ENCODE measurements around the gene ATXN7.

ATXN7 gene

DNA sequence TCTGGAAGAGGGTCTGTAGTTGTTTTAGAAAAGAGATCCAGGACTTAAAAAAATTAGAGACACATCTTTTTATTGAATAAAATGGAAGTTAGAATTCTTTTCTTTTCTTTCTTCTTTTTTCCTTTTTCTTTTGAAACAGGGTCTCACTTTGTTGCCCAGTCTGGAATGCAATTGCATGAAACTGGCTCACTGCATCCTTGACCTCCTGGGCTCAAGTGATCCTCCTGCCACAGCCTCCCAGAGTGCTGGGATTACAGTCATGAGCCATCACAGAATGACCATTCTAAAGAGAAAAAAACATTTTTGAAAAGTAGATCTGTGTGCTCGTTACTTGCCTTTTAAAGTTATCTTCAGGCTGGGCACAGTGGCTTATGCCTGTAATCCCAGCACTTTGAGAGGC, 3.6 kb downstream of the ATXN7 start:
- no peak for DNase-seq

DNA sequence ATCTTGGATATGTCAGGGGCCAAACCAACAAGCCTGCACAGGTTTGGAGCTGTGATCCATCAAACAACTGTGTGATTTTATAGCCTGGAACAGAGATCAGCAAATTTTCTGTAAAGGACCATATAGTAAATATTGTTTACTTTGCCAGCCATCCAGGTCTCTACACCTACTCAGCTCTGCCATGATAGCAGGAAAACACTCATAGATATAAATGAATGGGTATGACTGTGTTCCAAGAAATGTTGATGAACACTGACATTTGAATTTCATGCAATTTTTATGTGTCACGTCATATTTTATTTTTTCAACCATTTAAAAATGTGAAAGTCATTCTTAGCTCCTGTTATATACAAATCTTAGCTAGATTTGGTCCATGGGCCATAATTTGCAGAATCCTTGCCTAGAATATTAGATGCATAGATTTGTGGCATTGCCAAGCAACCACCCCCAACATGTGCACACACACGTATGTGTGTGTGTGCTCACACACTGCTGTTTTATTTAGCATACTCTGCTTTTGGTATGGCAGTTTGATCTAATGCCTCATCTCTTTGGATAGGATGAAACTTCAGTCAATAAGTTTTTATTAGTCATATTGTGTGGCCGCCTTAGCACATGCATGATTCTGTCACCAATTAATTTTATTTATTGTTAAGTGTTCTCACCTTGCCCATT, 6.4 kb downstream of the ATXN7 start:
- no peak for DNase-seq

DNA sequence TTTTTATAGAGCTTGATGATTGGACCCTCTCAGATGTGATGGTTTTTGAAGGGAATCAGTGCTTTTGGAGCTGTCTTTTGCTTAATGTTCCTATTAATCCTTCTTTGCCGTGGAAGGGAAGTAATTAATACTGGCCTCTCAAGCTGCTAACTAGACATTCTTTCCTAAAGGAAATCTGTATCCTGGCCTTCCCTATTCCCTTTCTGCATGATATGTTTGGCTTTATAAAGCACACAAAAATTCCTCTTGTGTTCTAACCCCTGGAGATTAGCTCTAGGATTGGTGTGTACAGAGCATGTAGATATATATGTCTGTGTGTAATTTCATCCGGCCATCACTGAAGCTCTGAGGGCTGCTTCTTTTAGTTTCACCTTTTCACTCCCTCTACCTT, 6.9 kb downstream of the ATXN7 start:
- no peak for DNase-seq

DNA sequence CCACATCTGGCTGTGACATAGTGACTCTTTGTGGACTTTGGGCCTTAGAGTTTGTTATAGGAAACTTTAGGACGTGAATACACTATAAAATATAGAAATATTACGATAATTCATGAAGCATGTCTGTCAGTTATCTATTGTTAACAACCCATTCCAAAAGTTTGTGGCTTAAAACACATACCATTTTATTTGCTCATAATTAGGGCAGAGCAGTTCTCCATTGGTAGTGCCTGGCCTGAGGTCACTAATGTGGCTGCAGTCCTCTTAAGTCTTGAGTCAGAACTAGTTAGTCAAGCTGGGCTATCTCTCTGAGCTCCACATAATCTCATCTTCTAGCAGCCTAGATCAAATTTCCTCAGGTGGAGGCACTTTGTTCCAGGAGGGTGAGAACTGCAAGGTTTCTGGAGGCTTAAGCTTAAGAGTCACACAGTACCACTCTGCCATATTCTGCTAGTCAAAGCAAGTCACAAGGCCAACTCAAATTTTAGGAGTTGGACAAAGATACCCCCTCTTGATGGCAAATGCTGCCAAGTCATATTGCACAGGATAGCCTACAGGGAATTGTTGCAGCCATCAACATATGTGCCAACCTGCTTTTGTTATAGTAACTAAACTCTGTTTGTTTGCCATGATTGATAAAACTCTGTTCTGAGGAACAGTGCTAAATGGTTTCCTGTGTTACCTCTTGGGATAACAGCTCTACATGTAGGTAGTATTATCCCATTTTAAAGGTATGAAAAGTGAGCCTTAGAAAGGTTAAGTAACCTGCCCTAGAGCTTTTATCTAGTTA, 8.7 kb downstream of the ATXN7 start:
- DNase-seq: no peak

DNA sequence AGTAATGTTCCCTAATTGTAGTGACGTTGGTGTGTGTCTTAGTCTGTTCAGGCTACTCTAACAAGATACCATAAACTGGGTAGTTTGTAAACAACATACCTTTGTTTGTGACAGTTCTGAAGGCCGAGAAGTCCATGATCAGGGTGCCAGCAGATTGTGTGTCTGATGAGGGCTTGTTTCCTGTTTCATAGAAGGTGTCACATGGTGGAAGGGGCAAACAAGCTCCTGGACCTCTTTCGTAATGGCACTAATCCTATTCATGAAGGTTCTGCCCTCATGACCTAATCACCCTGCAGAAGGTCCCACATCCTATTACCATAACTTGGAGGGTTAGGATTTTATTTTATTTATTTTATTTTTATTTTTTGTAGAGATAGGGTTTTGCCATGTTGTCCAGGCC, 11.1 kb downstream of the ATXN7 start:
- no peak for DNase-seq

DNA sequence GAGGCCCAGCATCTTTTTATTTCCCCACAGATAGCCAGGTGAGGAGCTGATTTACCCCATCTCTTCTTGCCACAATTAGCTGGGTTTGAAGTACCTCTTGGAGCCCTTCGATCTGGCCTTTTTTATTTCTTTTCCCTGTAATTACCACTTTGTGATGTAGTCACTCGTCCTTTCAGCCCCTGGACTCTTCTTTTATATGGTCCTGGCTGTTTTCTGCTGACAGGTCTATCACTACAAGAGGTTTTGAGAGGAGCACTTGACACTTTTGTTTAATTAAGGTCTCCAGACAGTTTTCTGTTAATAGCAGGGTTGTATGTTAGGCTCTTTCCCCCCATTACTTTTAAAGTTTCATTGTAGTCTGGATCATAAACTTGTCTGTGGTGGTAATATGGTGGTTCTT, 11.8 kb downstream of the ATXN7 start:
- no peak for DNase-seq

DNA sequence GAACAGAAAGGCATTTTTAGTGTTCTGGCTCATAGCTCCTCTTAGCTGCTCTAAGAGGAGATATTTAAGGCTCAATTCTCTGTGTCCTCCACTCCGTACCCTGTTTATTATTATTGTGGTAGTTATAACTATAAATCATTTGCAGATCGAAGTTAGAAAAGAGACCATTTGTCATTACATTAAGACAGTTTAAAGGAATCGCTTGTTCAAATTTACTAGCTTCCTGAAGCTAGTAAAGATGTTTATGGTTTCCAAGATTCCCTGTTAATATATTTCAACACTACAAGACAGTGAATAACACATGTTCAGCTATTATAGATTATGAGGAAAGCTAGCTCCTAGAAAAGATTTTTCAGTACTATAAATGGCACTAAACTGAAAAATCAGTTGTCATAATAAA, 12.6 kb downstream of the ATXN7 start:
- no peak for DNase-seq

DNA sequence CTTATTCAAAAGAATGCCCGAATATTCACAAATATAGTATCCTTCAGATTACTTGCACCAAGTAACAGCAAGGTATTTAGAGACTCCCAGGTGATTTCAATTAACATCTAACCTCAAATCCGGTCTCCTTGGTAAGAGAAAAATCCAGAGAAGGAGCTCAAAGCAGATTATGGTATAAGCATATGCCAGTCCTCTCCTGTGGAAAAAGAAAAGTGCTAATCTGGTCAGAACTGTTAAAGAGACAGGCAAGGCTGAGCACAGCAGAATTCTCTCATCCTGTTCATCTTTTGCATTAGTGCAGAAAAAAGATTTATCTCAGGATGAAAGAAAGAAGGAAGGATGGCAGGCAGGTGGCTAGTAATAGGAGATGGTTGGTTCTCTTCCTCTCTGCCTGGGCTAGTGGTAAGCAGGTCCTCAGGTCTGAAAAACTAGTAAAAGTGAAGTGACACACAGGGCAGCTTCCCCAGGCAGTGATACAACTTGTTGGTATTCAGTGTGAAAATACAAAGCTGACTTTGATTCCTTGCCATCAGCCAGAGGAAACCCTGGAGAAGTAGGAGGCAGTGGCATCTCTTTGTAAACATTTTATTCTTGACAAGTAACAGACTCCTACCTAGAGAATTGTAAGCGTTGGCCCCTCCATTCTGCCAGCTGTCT, 14.2 kb downstream of the ATXN7 start:
- DNase-seq: no peak

DNA sequence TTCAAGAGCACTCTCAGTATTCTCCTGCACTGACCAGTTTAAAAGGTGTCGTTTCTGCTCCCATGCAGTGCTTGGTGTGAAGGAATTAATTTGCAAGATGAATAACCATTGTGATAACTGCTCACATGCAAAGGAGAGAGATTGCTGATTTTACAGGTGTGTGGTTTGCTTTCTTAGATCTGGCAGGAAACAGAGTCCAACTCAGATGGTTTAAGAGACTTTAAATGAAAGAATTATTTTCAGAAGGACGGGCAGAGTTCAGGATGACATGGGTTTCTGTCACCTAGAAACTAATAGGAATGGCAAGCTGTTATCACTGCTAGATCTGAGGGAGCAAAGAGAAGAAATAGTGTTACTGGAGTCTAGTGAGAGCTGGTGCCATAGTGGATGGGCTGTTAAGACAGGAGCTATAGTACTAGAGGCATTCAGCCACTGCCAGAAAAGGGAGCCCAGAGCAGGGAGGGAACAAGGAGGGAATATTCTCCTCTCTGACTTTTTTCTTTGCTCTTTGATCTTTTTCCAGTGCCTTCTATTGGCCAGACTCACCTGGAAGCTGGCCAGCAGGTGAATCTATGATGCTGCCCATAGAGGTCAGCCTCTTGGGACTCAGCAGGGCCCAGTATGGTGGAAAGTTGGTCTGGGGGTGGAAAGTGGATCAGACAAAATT, 14.9 kb downstream of the ATXN7 start:
- no peak for DNase-seq

DNA sequence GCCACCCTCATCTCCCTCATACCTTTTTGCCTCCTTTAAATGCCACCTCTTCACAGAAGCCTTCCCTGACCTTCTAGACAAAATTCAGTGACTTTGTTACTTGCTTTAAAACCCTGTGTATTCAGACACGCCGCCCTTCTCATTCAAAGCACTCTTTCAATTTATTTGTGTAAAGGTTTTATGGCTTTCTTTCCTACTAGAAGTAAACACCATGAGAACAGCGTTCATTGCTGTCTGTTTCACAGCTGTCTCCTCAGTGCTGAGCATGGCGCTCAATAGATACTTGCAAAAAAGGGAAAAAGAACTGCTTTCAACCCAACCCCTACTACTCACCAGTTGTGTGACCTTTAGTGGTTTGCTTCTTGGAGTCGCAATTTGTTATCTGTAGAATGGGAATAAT, 17.0 kb downstream of the ATXN7 start:
- DNase-seq: no peak

DNA sequence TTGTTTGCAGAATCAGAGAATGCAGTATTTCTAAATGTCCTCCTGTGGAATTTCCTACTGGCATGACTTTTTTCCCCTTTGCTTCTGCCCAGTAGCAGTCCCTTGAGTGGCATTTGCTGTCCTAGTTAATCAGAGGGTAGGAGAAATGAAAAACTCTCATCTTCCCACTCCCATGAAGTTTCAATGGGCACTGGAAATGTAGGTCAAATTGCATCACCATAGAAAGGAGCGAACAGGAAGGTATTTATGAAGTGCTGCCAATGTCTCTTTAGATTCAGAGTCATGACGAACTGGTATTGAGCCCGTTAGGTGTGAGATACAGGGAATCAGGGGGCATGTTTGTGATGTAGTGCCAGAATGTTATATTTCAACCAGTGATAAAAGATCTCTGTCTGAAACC, 23.2 kb downstream of the ATXN7 start:
- no peak for DNase-seq

DNA sequence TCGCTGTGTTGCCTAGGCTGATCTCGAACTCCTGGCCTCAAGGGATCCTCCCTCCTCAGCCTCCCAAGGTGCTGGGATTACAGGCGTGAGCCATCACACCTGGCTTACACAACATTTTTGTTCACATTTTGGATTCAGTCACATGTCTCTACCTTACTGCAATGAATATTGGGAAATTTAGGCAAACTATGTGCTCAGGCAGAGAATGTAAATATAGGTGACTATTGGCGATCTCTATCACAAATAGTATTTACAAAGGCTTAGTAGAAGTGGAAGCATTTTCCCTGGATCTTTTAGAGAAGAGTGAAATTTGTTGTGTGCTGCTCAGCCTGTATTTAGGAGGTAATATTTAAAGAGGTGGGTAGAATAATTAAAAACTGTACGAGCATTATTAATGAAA, 27.9 kb downstream of the ATXN7 start:
- no peak for DNase-seq

DNA sequence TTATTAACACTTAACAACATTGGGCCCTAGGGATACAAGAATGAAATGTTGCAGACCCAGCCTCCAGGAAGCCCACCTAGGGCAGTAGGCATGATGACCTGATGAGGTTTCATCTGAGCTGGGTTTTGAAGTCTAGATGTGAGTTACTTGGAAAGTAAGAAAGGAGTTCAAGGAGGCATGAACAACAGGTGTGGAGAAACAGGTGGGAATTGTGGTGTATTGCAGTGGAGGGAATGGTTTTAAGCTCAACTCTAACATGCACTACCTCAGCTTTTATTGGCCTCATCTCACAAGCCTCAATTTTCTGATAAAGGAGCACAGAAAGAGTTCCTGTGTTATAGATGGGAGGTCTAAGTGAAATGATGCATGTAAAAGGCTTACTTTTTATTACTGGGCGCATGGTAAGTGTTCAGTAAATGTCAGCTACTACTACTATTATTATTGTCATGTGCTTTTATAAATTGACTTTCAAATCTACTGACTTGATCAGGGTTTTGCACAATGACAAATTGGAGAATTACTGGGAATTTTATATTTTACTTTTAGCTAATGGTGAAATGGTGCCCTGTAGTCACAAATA, 29.2 kb downstream of the ATXN7 start:
- DNase-seq: no peak

DNA sequence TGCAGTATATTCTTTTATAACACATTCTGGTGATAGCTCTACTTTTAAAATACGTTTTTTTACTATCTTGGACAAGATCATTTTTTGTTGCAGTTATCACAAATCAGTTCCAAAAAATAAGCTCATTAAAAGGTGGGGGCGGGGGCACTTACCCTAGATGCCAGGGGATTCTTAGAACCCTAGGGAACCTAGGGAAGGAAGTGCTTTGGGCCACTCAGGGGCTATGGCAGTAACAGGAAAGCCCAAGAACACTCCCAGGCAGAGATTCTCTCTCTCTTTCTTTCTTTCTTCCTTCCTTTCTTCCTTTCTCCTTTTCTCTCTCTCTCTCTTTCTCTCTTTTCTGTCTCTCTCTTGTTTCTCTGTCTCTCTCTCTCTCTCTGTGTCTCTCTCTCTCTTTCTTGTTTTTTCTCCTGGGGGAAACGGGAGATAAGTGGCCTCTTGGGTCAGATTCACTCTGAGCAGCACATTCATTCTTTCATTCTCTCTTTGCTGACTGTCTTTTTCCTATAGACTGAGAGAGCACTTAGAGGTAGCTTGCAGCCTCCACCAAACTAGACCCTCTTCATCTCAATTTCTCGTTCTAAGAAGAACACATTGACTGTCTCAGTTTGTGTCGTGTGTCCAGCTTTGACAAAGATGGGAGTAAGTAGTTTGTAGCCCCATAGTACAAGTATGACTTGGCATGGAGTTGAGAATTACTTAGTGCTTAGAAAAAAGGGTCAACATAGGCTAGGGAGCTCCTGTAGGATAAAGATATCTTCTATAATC, 31.9 kb downstream of the ATXN7 start:
- DNase-seq: no peak

DNA sequence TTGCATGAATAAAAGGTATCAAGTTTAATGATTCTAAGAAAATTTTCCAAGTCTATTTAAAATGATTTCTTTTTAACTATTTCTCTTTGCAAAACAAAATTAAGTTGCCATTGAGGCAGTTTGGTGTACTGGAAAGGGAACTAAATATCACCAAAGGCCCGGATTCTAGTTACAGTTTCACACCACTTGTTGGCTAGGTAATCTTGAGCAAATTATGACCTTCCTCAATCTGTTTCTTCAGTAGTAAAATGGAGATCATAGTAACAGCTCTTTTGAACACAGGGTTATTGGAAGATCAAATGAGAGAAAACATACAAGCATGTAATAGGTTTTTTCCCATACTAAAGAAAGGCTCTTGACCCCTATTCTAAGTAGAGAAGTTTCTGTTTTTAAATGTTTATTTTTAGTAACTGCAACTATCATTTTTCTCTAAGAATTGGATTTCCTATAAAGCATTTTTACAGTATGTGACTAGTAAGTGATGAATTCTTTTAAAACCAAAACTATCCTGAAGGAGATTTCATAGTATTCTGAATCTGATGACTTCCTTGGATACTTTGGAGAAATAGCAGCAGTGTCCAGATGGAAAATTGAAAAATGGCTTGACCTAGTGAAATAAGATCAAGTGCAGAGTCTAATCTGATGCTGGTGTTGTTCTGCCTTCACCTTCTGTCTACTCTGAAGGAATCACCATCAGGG, 32.8 kb downstream of the ATXN7 start:
- no peak for DNase-seq

DNA sequence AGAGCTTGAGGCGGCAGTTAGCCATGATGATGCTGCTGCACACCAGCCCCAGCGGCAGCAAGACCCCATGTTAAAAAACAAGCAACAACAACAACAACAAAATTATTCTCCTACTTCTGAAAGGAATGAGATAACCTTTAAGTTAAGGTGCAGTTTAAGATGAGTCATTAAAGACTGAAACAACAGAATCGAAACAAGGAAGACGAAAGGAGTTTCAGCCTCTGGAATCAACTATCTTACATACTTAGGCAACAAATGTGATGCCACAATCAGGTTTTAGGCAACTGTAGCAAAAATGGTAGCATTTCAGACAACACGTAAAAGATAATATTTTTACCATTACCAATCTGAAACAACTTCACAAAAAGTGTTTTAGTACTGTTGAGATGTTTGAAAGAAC, 36.3 kb downstream of the ATXN7 start:
- no peak for DNase-seq

DNA sequence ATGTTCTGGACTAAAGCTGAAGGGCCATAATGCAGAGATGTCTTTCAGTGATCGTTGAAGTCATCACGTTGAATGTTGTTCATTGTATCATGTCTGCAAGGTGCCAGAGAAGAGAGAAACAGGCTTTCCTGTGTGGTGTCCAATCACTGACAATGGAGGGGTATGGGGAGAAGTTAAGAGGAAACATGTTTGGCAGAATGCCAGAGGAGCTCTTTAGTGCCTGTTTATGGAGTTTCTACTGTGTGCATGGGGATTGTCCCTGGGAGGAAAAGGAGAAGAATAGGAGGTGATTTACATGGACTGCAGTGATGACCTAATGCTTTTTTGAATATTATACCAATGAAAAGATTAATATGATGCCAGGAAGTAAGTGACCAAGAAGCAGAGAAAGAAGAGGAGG, 36.8 kb downstream of the ATXN7 start:
- no peak for DNase-seq

DNA sequence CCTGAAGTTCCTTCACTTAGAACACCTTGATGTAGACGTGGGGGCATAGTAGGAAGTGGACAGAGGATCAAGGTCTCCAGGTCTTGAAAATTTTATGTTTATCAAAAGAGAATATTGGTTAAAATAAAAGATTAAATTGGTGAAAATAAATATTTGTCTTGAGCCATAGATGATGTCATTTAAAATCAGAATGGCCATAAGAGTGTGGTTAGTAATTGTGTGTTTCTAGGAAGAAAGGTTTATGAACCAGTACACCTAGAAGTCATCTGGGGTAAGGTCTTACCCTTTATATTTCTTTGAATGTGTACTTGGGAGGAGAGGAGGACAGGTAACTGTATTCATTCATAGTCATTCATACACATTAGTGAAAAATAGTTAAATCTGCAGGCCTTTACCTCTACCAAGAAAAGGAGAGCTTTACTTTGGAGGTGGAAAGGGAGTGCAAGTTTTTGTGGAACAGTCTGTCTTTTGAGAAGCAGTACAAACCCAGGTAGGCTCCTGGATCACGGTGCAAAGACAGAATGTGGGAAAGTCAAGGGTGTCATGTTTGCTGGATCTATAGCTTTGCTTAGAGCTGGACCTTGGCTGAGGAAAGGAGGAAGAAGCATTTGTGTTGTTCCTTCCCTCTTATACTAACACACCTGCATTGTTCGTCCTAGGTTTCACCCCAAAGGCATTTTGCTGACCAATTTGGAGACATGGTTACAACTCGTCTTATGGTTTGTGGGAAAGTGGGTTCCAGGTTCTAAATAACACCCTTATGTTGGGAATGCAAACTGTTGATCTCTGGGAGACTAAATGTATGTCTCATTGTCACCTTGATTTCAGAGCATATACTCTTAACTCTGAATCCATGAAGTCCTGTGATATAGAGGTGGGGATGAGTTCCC, 42.3 kb downstream of the ATXN7 start:
- no peak for DNase-seq

DNA sequence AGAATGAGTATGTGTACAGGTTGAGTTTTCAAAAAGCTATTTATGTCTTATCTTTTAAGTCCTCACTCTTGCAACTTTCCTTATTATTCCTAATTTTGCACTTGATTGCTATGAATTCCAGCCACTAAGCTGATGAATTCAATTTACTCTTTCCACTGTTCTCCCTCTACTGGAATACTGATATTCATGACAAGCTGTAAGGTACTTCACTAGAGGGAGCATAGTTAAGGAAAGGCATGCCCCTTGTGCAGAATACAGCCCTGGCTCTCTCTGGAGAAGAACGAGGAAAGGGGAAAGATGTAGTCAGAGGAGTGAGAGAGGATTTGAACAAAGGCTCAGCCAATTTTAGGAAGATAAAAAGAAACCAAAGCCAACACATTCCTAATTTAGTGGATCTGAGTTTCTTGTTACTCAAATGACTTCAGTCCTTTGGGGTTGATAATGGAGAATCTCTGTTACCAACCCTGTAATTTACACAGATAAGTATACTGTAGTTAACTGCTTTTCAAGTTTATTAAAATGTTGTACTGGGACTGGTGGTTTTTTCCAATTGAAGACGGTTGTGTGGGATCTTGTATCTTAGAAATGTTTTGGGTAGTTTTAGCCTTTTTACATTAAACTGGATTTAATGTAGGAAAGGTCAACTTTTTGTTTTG, 44.5 kb downstream of the ATXN7 start:
- DNase-seq: no peak

DNA sequence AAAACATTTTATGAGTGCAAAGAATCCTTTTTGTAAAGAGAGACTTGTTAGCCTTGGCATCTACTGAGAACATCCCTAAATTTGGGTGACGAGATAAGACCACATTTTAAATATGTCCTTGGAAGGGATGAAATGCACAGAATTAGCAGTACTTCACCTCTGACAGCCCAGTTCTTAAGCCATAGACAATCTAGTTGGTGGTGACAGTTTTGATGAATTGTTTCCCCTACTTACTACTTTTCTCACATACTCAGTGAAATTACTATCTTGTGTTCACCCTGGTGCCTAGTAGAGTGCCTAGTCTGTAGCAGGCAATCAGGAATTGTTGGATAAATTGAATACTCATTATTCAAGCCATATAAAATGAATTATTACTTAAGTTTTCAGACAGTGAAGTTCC, 45.1 kb downstream of the ATXN7 start:
- no peak for DNase-seq

All from effector CD4-positive, alpha-beta T cell (primary cell).